GM23338 (cell line): ENCODE data around the gene ADTRP.

Experiments
- EZH2 ChIP-seq: fragments of 200-600 bp; sonication (generic); IDR thresholded peaks from one replicate; pipeline ENCODE4 v1.8.0; 2017; ENCODE audit warnings: antibody characterized with exemption, mild to moderate bottlenecking, low read depth; ENCODE audit not compliant: unreplicated experiment
- EZH2phosphoT487 ChIP-seq: fragments of 200-600 bp; sonication (generic); IDR thresholded peaks from one replicate; pipeline ENCODE4 v1.8.1; 2018; ENCODE audit warnings: antibody characterized with exemption; ENCODE audit not compliant: unreplicated experiment
- POLR2AphosphoS5 ChIP-seq: IDR thresholded peaks from 2 replicates; pipeline ENCODE4 v1.6.1; 2016; ENCODE audit warnings: antibody characterized with exemption, low read depth
- STAT1 ChIP-seq: IDR thresholded peaks from one replicate; pipeline ENCODE4 v1.6.1; 2016; ENCODE audit warnings: antibody characterized with exemption; ENCODE audit not compliant: unreplicated experiment
- TF ChIP-seq, protein P1 (sequence below), 2 experiments: fragments of 200-600 bp in 1 of 2; sonication (generic) in 1 of 2; conservative IDR thresholded peaks; 2 replicates each; pipeline versions ENCODE4 v1.5.1 to v1.6.1; 2016 to 2017; ENCODE audit warnings: antibody characterized with exemption in 2 of 2, low read depth in 2 of 2, mild to moderate bottlenecking in 2 of 2, moderate library complexity in 1 of 2
- TF ChIP-seq, protein P2 (sequence below): IDR thresholded peaks from one replicate; pipeline ENCODE4 v1.6.1; 2018; ENCODE audit warnings: antibody characterized with exemption; ENCODE audit not compliant: unreplicated experiment

DNA sequence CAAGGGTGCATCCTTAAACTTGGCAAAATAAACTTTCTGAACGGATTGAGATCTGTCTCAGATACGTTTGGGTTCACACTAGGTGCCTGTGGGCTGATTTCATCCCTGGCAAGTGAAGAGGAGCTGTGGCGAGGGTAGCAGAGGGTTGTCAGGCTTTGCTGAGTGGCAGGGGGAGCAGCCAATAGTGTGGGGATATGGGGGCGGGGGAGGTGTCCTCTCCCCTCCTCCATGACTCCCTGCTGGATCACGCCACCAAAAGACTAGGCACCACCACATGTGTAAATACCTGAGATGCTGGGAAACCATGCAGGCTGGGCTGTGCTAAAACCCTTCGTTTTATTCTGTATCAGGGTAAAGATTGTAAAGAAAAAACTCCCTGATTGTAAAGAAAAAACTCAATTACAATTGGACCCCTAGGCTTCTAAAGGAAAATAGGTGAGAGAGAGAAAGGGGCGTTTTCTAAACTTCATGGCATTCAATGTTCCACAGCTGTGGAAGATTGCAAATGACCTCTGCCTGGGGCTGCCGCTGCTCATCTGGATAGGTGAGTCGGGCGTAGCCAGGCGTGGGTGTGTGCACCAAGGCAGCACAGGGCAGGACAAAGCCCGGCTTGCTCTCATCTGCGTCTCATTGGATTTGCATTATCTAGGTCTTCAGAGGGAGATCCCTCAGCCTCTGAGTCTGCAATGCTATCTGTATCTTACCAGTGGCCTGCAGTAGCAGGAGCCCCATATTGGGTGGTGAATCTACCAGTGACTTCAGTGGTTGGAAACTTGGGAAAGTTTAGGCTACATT lies 26.9 kb upstream of the ADTRP start:
- TF ChIP-seq, protein P1, sequence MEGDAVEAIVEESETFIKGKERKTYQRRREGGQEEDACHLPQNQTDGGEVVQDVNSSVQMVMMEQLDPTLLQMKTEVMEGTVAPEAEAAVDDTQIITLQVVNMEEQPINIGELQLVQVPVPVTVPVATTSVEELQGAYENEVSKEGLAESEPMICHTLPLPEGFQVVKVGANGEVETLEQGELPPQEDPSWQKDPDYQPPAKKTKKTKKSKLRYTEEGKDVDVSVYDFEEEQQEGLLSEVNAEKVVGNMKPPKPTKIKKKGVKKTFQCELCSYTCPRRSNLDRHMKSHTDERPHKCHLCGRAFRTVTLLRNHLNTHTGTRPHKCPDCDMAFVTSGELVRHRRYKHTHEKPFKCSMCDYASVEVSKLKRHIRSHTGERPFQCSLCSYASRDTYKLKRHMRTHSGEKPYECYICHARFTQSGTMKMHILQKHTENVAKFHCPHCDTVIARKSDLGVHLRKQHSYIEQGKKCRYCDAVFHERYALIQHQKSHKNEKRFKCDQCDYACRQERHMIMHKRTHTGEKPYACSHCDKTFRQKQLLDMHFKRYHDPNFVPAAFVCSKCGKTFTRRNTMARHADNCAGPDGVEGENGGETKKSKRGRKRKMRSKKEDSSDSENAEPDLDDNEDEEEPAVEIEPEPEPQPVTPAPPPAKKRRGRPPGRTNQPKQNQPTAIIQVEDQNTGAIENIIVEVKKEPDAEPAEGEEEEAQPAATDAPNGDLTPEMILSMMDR (conservative IDR thresholded peaks at IDR 0.05; ENCODE audit: low read depth in 2 of 2): no peak
- TF ChIP-seq EZH2phosphoT487: no peak
- TF ChIP-seq EZH2: no peak
- no peak for TF ChIP-seq POLR2AphosphoS5
- TF ChIP-seq STAT1: no peak
- TF ChIP-seq, protein P2, sequence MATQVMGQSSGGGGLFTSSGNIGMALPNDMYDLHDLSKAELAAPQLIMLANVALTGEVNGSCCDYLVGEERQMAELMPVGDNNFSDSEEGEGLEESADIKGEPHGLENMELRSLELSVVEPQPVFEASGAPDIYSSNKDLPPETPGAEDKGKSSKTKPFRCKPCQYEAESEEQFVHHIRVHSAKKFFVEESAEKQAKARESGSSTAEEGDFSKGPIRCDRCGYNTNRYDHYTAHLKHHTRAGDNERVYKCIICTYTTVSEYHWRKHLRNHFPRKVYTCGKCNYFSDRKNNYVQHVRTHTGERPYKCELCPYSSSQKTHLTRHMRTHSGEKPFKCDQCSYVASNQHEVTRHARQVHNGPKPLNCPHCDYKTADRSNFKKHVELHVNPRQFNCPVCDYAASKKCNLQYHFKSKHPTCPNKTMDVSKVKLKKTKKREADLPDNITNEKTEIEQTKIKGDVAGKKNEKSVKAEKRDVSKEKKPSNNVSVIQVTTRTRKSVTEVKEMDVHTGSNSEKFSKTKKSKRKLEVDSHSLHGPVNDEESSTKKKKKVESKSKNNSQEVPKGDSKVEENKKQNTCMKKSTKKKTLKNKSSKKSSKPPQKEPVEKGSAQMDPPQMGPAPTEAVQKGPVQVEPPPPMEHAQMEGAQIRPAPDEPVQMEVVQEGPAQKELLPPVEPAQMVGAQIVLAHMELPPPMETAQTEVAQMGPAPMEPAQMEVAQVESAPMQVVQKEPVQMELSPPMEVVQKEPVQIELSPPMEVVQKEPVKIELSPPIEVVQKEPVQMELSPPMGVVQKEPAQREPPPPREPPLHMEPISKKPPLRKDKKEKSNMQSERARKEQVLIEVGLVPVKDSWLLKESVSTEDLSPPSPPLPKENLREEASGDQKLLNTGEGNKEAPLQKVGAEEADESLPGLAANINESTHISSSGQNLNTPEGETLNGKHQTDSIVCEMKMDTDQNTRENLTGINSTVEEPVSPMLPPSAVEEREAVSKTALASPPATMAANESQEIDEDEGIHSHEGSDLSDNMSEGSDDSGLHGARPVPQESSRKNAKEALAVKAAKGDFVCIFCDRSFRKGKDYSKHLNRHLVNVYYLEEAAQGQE: no peak
